K562 (cell line): Measurements from ENCODE around the gene TMEM273. TPM values are rescaled to one million over a fixed set of nuclear protein-coding genes. Genes with fewer than 3 reads are reported as not detected.

Experiments
- ATF4 ChIP-seq: fragments of 450-650 bp; formaldehyde crosslinking; IDR thresholded peaks from 2 replicates; pipeline ENCODE4 v1.4.0; 2022; ENCODE audit warnings: mild to moderate bottlenecking, moderate library complexity
- HMG20B ChIP-seq: fragments of 250-450 bp; sonication (Bioruptor Pico); IDR thresholded peaks from 2 replicates; pipeline ENCODE4 v1.5.0; 2021; ENCODE audit warnings: mild to moderate bottlenecking
- IRF2 ChIP-seq: sonication (generic); formaldehyde crosslinking; IDR thresholded peaks from 2 replicates; pipeline ENCODE4 v1.8.1; 2022; ENCODE audit warnings: mild to moderate bottlenecking, missing genetic modification reagents
- PHTF2 ChIP-seq: fragments of 250-450 bp; sonication (Bioruptor Pico); IDR thresholded peaks from 2 replicates; pipeline ENCODE4 v1.5.0; 2021; ENCODE audit warnings: mild to moderate bottlenecking
- PTBP1 ChIP-seq: fragments of 200-400 bp; formaldehyde crosslinking; IDR thresholded peaks from 2 replicates; pipeline ENCODE4 v1.6.1; 2017; ENCODE audit warnings: low read depth, low read length
- TCF7 ChIP-seq: sonication (generic); IDR thresholded peaks from 2 replicates; pipeline ENCODE4 v1.6.1; 2016; ENCODE audit warnings: antibody characterized with exemption, borderline replicate concordance
- TEAD4 ChIP-seq, 2 experiments: sonication (generic) in 1 of 2; formaldehyde crosslinking in 1 of 2; IDR thresholded peaks; 2 replicates each; pipeline versions ENCODE4 v1.6.1 to v1.8.0; 2012 to 2022; ENCODE audit warnings: borderline replicate concordance in 1 of 2, inconsistent platforms in 1 of 2, low read length in 1 of 2, mild to moderate bottlenecking in 1 of 2, missing genetic modification reagents in 1 of 2
- ZNF3 ChIP-seq: fragments of 250-450 bp; sonication (Bioruptor Pico); IDR thresholded peaks from 2 replicates; pipeline ENCODE4 v1.5.0; 2021; ENCODE audit warnings: mild to moderate bottlenecking, moderate library complexity
- ZNF444 ChIP-seq: fragments of 250-450 bp; sonication (Bioruptor Pico); IDR thresholded peaks from 2 replicates; pipeline ENCODE4 v1.4.0; 2020; ENCODE audit warnings: mild to moderate bottlenecking, moderate library complexity
- ZNF696 ChIP-seq: fragments of 250-450 bp; sonication (Bioruptor Pico); conservative IDR thresholded peaks from 2 replicates; pipeline ENCODE4 v1.4.0; 2020; ENCODE audit warnings: mild to moderate bottlenecking, moderate library complexity
- polyA plus RNA-seq, 8 experiments: library from polyadenylated mRNA; depleted of rRNA in 4 of 8; stranded (reverse) in 5 of 8; unstranded in 3 of 8; fragments of >200 nt; fragmentation: Nextera tagmentation in 2 of 8; fragmentation: Illumina TruSeq in 1 of 8; extraction: Ambion mirVana in 2 of 8; extraction: Trizol in 1 of 8; gene quantifications; 2 replicates each; pipeline versions ENCODE4 v1.2.1 to v1.2.3, GENCODE V29; 2011 to 2014; ENCODE audit warnings: inconsistent platforms in 1 of 8, missing spikeins in 1 of 8
- total RNA-seq, 7 experiments: library from RNA; depleted of rRNA in 6 of 7; stranded (reverse); fragments of >200 nt in 6 of 7; fragmentation: Illumina TruSeq in 2 of 7; extraction: Trizol in 2 of 7; gene quantifications; 2 replicates each; pipeline versions ENCODE4 v1.2.1 to v1.2.3, GENCODE V29; 2011 to 2021; ENCODE audit warnings: low replicate concordance in 1 of 7
- TF ChIP-seq, protein P1 (sequence below): fragments of 450-650 bp; IDR thresholded peaks from 2 replicates; pipeline ENCODE4 v1.6.1; 2016; ENCODE audit warnings: low read depth, mild to moderate bottlenecking, moderate library complexity
- TF ChIP-seq, protein P2 (sequence below): fragments of 250-450 bp; sonication (Bioruptor Pico); IDR thresholded peaks from 2 replicates; pipeline ENCODE4 v1.5.1; 2021; ENCODE audit warnings: mild to moderate bottlenecking
- TF ChIP-seq, protein P3 (sequence below): sonication (generic); formaldehyde crosslinking; IDR thresholded peaks from 2 replicates; pipeline ENCODE4 v1.8.0; 2022; ENCODE audit warnings: mild to moderate bottlenecking, missing genetic modification reagents
- TF ChIP-seq, protein P4 (sequence below): fragments of 450-650 bp; IDR thresholded peaks from one replicate; pipeline ENCODE4 v1.6.1; 2018; ENCODE audit warnings: mild to moderate bottlenecking, moderate library complexity; ENCODE audit not compliant: partially characterized antibody

TMEM273 gene
- total and polyA plus RNA-seq, 9 of the 15 experiments (the other 6 are each of a cell fraction or from before 2014, with no cell fraction given), result 39.2 to 131 (median 95.6) TPM

DNA sequence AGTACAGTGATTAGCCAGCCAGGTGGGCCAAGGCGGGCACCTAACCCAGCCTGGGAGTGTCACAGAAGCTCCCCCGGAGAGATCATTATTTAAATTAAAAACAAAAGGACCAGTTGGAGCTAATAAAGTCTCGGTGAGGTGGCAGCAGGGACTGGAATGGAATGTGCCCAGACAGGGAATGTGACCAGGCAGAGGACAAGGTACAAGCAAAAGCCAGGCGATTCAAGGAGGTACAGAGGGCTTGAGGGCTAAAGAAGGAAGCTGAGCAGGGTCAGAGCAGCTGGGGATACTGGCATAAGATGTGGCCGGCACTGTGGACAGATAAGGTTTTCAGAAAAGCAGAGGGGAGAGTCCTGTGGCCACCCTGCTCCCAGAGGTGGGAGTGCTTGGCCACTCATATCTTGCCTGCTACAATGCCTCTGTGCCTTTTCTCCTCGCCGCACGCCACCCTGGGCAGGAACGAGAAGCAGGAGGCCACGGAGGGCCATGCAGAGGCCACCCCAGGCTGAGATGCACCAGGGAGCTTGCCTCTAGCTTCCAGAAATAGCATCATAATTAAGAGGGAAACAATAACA, 13.2 kb downstream of the TMEM273 start (continued):
- no peak for TF ChIP-seq TCF7
- no peak for TF ChIP-seq ATF4 (CRISPR knock-in tag)
- TF ChIP-seq TEAD4 (IDR thresholded peaks at IDR 0.05; ENCODE audit: low read length), result no peak
- TF ChIP-seq TEAD4 (CRISPR knock-in tag; IDR thresholded peaks at IDR 0.05; ENCODE audit: borderline replicate concordance), result no peak
- TF ChIP-seq, protein P1, sequence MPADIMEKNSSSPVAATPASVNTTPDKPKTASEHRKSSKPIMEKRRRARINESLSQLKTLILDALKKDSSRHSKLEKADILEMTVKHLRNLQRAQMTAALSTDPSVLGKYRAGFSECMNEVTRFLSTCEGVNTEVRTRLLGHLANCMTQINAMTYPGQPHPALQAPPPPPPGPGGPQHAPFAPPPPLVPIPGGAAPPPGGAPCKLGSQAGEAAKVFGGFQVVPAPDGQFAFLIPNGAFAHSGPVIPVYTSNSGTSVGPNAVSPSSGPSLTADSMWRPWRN, result no peak
- TF ChIP-seq, protein P2, sequence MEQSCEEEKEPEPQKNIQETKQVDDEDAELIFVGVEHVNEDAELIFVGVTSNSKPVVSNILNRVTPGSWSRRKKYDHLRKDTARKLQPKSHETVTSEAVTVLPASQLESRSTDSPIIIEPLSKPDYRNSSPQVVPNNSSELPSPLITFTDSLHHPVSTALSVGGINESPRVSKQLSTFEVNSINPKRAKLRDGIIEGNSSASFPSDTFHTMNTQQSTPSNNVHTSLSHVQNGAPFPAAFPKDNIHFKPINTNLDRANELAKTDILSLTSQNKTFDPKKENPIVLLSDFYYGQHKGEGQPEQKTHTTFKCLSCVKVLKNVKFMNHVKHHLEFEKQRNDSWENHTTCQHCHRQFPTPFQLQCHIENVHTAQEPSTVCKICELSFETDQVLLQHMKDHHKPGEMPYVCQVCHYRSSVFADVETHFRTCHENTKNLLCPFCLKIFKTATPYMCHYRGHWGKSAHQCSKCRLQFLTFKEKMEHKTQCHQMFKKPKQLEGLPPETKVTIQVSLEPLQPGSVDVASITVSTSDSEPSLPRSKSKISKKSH (CRISPR knock-in tag), result no peak
- TF ChIP-seq ZNF696 (CRISPR knock-in tag), result no peak
- no peak for TF ChIP-seq PHTF2 (CRISPR knock-in tag)
- TF ChIP-seq, protein P3, sequence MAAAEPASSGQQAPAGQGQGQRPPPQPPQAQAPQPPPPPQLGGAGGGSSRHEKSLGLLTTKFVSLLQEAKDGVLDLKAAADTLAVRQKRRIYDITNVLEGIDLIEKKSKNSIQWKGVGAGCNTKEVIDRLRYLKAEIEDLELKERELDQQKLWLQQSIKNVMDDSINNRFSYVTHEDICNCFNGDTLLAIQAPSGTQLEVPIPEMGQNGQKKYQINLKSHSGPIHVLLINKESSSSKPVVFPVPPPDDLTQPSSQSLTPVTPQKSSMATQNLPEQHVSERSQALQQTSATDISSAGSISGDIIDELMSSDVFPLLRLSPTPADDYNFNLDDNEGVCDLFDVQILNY (CRISPR knock-in tag), result no peak
- TF ChIP-seq ZNF3 (CRISPR knock-in tag), result no peak
- TF ChIP-seq IRF2 (CRISPR knock-in tag), result no peak
- TF ChIP-seq, protein P4, sequence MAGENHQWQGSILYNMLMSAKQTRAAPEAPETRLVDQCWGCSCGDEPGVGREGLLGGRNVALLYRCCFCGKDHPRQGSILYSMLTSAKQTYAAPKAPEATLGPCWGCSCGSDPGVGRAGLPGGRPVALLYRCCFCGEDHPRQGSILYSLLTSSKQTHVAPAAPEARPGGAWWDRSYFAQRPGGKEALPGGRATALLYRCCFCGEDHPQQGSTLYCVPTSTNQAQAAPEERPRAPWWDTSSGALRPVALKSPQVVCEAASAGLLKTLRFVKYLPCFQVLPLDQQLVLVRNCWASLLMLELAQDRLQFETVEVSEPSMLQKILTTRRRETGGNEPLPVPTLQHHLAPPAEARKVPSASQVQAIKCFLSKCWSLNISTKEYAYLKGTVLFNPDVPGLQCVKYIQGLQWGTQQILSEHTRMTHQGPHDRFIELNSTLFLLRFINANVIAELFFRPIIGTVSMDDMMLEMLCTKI, result no peak
- no peak for TF ChIP-seq HMG20B (CRISPR knock-in tag)
- TF ChIP-seq ZNF444, result no peak
- no peak for TF ChIP-seq PTBP1
